Measurements from ENCODE around the gene SP3. TPM values are rescaled to one million over a fixed set of nuclear protein-coding genes. Genes with fewer than 3 reads are reported as not detected.

Gene SP3
- total RNA-seq, 1 experiment from 2014 or later = 69.8 TPM

GRCh38 chr2:173884025-173884802 lies 81.0 kb downstream of the SP3 start:
- in situ Hi-C loops (cut with HindIII; ENCODE audit: low pct_unique_long_range_greater_than_20kb, low sequenced_read_pairs) = no loop called here
- peak; percentile 64 for DNase-seq (ENCODE audit: low read depth, low spot score)

- in situ Hi-C loops (cut with HindIII; ENCODE audit: low pct_unique_long_range_greater_than_20kb, low sequenced_read_pairs) = no loop called here
- no peak for DNase-seq (ENCODE audit: low read depth, low spot score)
These were observed 83.3 kb downstream of the SP3 start for GRCh38 chr2:173881886-173882285.

GRCh38 chr2:173881461-173881860 lies 83.7 kb downstream of the SP3 start:
- DNase-seq (ENCODE audit: low read depth, low spot score) = no peak
- in situ Hi-C loops (cut with HindIII; ENCODE audit: low pct_unique_long_range_greater_than_20kb, low sequenced_read_pairs) = no loop called here

- DNase-seq (ENCODE audit: low read depth, low spot score) = no peak
- in situ Hi-C loops (cut with HindIII; ENCODE audit: low pct_unique_long_range_greater_than_20kb, low sequenced_read_pairs) = no loop called here
These were observed 84.6 kb downstream of the SP3 start for GRCh38 chr2:173880561-173880960.

- DNase-seq (ENCODE audit: low read depth, low spot score) = no peak
- in situ Hi-C loops (cut with HindIII; ENCODE audit: low pct_unique_long_range_greater_than_20kb, low sequenced_read_pairs) = no loop called here
These were observed 88.2 kb downstream of the SP3 start for GRCh38 chr2:173876833-173877413.

GRCh38 chr2:173874894-173875237 lies 90.3 kb downstream of the SP3 start:
- in situ Hi-C loops (cut with HindIII; ENCODE audit: low pct_unique_long_range_greater_than_20kb, low sequenced_read_pairs) = no loop called here
- no peak for DNase-seq (ENCODE audit: low read depth, low spot score)

- no peak for DNase-seq (ENCODE audit: low read depth, low spot score)
- in situ Hi-C loops (cut with HindIII; ENCODE audit: low pct_unique_long_range_greater_than_20kb, low sequenced_read_pairs) = no loop called here
These were observed 90.9 kb downstream of the SP3 start for GRCh38 chr2:173874003-173874893.

- in situ Hi-C loops (cut with HindIII; ENCODE audit: low pct_unique_long_range_greater_than_20kb, low sequenced_read_pairs) = no loop called here
- DNase-seq (ENCODE audit: low read depth, low spot score) = no peak
These were observed 92.5 kb downstream of the SP3 start for GRCh38 chr2:173872714-173873113.

GRCh38 chr2:173869244-173870229 lies 95.6 kb downstream of the SP3 start:
- in situ Hi-C loops (cut with HindIII; ENCODE audit: low pct_unique_long_range_greater_than_20kb, low sequenced_read_pairs) = no loop called here
- DNase-seq (ENCODE audit: low read depth, low spot score) = no peak

- in situ Hi-C loops (cut with HindIII; ENCODE audit: low pct_unique_long_range_greater_than_20kb, low sequenced_read_pairs) = no loop called here
These were observed 96.8 kb downstream of the SP3 start for GRCh38 chr2:173868406-173868805.

GRCh38 chr2:173866874-173867618 lies 98.1 kb downstream of the SP3 start:
- in situ Hi-C loops (cut with HindIII; ENCODE audit: low pct_unique_long_range_greater_than_20kb, low sequenced_read_pairs) = no loop called here
- no peak for DNase-seq (ENCODE audit: low read depth, low spot score)

More at GRCh38 chr2:173868406-173868805, 96.8 kb downstream of the SP3 start:
- no peak for DNase-seq (ENCODE audit: low read depth, low spot score)

- in situ Hi-C loops (cut with HindIII; ENCODE audit: low pct_unique_long_range_greater_than_20kb, low sequenced_read_pairs) = no loop called here
- no peak for DNase-seq (ENCODE audit: low read depth, low spot score)
These were observed 99.0 kb downstream of the SP3 start for GRCh38 chr2:173865971-173866873.

GRCh38 chr2:173862612-173863217 lies 102.5 kb downstream of the SP3 start:
- in situ Hi-C loops (cut with HindIII; ENCODE audit: low pct_unique_long_range_greater_than_20kb, low sequenced_read_pairs) = no loop called here
- DNase-seq (ENCODE audit: low read depth, low spot score) = no peak

- no peak for DNase-seq (ENCODE audit: low read depth, low spot score)
These were observed 104.6 kb downstream of the SP3 start for GRCh38 chr2:173860566-173860965.

GRCh38 chr2:173860082-173860481 lies 105.1 kb downstream of the SP3 start:
- in situ Hi-C loops (cut with HindIII; ENCODE audit: low pct_unique_long_range_greater_than_20kb, low sequenced_read_pairs) = no loop called here

More at GRCh38 chr2:173860566-173860965, 104.6 kb downstream of the SP3 start:
- in situ Hi-C loops (cut with HindIII; ENCODE audit: low pct_unique_long_range_greater_than_20kb, low sequenced_read_pairs) = no loop called here

More at GRCh38 chr2:173860082-173860481, 105.1 kb downstream of the SP3 start:
- no peak for DNase-seq (ENCODE audit: low read depth, low spot score)
